Ishikawa (cell line): ENCODE data around the gene KRT80.

ENCODE experiments used
- CEBPB ChIP-seq: IDR thresholded peaks from 2 replicates; pipeline ENCODE4 v1.6.1; 2012
- CREB1 ChIP-seq: IDR thresholded peaks from 2 replicates; pipeline ENCODE4 v1.6.1; 2012; ENCODE audit warnings: low read depth
- EGR1 ChIP-seq: IDR thresholded peaks from 2 replicates; pipeline ENCODE4 v1.6.1; 2012
- EP300 ChIP-seq: IDR thresholded peaks from 2 replicates; pipeline ENCODE4 v1.6.1; 2012; ENCODE audit warnings: borderline replicate concordance
- FOXM1 ChIP-seq: IDR thresholded peaks from 2 replicates; pipeline ENCODE4 v1.6.1; 2012; ENCODE audit warnings: low read depth, borderline replicate concordance
- MAX ChIP-seq: IDR thresholded peaks from 2 replicates; pipeline ENCODE4 v1.6.1; 2012
- NFIC ChIP-seq: IDR thresholded peaks from 2 replicates; pipeline ENCODE4 v1.6.1; 2012
- RAD21 ChIP-seq: IDR thresholded peaks from 2 replicates; pipeline ENCODE4 v1.6.1; 2012; ENCODE audit warnings: low read depth
- REST ChIP-seq: IDR thresholded peaks from 2 replicates; pipeline ENCODE4 v1.6.1; 2012; ENCODE audit warnings: low read depth, mild to moderate bottlenecking
- TAF1 ChIP-seq: IDR thresholded peaks from 2 replicates; pipeline ENCODE4 v1.6.1; 2012; ENCODE audit warnings: low read depth, mild to moderate bottlenecking
- TCF12 ChIP-seq: IDR thresholded peaks from 2 replicates; pipeline ENCODE4 v1.6.1; 2012; ENCODE audit warnings: low read depth
- TEAD4 ChIP-seq: IDR thresholded peaks from 2 replicates; pipeline ENCODE4 v1.6.1; 2012
- USF1 ChIP-seq: IDR thresholded peaks from 2 replicates; pipeline ENCODE4 v1.6.1; 2012
- ZBTB7A ChIP-seq: IDR thresholded peaks from 2 replicates; pipeline ENCODE4 v1.6.1; 2012; ENCODE audit warnings: low read depth

The KRT80 gene

GRCh38 chr12:52200086-52200780, 8.4 kb upstream of the KRT80 start:
- TF ChIP-seq EGR1 (peak; percentile 68), FOXM1 (no peak), CREB1 (no peak)

- TF ChIP-seq TCF12 (no peak), USF1 (no peak), EGR1 (no peak), FOXM1 (no peak)
Observed at GRCh38 chr12:52199294-52199919, 7.6 kb upstream of the KRT80 start.

- peak; percentile 48; the same call in 1 of the 2 replicates for TF ChIP-seq ZBTB7A
- no peak for TF ChIP-seq REST
Observed at GRCh38 chr12:52198454-52199215, 6.8 kb upstream of the KRT80 start.

GRCh38 chr12:52197371-52198231, 5.8 kb upstream of the KRT80 start:
- TF ChIP-seq FOXM1 (peak; percentile 40; the same call in 1 of the 2 replicates), NFIC (peak; percentile 75; the same call in 1 of the 2 replicates), EP300 (peak; percentile 46; the same call in 1 of the 2 replicates), TCF12 (peak; percentile 72), TEAD4 (0 out of 2 replicates have a peak, but pooled peaks have one; percentile 25), USF1 (no peak), RAD21 (no peak), MAX (peak; percentile 67; the same call in 1 of the 2 replicates)

GRCh38 chr12:52195065-52195730, 3.4 kb upstream of the KRT80 start:
- TF ChIP-seq MAX (no peak), TCF12 (no peak), CEBPB (no peak), REST (no peak), EGR1 (no peak)

GRCh38 chr12:52193991-52194390, 2.2 kb upstream of the KRT80 start:
- TF ChIP-seq TCF12 (no peak), CREB1 (no peak), TAF1 (no peak), NFIC (peak; percentile 82), TEAD4 (0 out of 2 replicates have a peak, but pooled peaks have one; percentile 12), RAD21 (no peak), FOXM1 (no peak), EP300 (peak; percentile 73), MAX (no peak)
